ENCODE results near the gene VSIR.

Gene VSIR

DNA sequence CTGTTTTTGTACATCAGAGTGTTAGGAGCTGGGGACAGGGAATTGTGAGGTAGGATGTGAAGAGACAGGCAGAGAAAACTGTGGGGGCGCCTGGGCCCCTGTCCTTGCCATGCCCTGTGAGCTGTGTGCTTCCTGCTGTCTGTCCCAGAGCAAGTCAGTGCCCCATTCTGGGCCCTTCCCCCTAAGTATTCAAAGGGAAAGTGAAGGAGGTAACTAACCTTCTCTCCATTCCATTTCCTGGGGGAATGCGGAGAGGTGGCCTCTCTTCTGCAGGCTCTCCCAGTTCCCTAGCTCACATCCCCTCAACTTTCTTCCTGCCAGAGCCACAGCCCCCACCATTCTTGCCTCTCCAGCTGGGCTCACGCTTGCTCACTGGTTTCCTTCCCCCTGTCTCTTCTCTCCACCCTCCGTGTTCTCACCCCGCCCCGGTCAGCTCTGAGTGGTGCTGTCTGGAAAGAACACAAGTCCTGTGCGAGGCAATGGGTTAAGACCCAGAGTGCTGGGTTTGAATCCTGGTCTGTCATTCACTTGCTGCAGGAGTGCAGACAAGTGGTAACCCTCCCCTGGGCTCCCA, 9.7 kb upstream of the VSIR start:
- no peak overlapping the region for H3K4me2 ChIP-seq (ENCODE audit: low read depth, low read length, poor library complexity, severe bottlenecking)

DNA sequence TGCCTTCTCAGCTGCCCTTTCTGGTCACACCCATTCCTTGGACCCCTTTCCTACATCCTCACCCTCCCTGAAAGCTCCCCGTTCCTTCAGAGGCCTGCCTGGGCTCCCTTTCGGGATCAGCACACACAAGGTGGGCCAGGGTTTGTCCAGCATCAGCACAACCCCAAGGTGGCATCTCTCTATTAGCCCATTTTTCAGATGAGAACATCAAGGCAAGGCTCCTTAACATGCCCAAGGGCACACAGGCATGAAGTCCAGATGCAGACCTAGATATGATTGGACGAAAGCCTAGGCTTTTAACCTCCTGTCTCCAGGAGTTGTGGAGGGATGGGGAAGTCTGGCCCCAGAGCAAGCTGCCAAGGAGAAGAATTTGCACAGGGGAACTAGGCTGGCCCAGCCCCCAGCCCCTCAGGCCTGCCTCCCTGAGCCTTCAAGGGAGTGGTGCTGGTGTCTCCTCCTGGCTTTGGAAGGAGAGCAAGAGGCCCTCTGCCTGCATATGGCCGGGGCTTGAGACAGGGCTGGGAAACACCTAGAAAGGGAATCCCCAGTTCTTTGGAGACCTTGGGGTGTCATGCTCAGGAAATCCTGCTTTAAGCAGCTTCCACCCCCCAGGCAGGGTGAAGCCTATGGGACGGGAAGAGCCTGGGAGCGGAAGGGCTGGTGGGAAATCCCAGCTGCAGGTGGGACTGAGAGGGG, 9.0 kb upstream of the VSIR start:
- H3K9me2 ChIP-seq (replicated peaks; ENCODE audit: insufficient read depth, low read length), result no peaks in the 10 kb centered on the region
- no peak for TF ChIP-seq EZH2phosphoT487 (conservative IDR thresholded peaks at IDR 0.05; ENCODE audit: low read length)
- TF ChIP-seq, protein P1, sequence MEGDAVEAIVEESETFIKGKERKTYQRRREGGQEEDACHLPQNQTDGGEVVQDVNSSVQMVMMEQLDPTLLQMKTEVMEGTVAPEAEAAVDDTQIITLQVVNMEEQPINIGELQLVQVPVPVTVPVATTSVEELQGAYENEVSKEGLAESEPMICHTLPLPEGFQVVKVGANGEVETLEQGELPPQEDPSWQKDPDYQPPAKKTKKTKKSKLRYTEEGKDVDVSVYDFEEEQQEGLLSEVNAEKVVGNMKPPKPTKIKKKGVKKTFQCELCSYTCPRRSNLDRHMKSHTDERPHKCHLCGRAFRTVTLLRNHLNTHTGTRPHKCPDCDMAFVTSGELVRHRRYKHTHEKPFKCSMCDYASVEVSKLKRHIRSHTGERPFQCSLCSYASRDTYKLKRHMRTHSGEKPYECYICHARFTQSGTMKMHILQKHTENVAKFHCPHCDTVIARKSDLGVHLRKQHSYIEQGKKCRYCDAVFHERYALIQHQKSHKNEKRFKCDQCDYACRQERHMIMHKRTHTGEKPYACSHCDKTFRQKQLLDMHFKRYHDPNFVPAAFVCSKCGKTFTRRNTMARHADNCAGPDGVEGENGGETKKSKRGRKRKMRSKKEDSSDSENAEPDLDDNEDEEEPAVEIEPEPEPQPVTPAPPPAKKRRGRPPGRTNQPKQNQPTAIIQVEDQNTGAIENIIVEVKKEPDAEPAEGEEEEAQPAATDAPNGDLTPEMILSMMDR (IDR thresholded peaks at IDR 0.05; ENCODE audit: insufficient read depth, low read length, poor library complexity, severe bottlenecking), result no peak
- no peaks in the 10 kb centered on the region for H3K9me3 ChIP-seq (ENCODE audit: insufficient read depth, low read length)
- no peak overlapping the region for H3K9ac ChIP-seq (ENCODE audit: low read length)
- no peak overlapping the region for H3K4me3 ChIP-seq (ENCODE audit: insufficient read depth, low read length, poor library complexity, severe bottlenecking)
- H3K27ac ChIP-seq (ENCODE audit: low read depth, low read length), result no peak overlapping the region
- H3K4me2 ChIP-seq (ENCODE audit: low read depth, low read length, poor library complexity, severe bottlenecking), result no peak overlapping the region
- H3K36me3 ChIP-seq (ENCODE audit: low read length), result no peaks in the 10 kb centered on the region
- no peaks in the 10 kb centered on the region for H4K20me1 ChIP-seq (ENCODE audit: low read depth, low read length)
- H3K79me2 ChIP-seq (ENCODE audit: insufficient read depth, low read length), result no peaks in the 10 kb centered on the region
- H2AFZ ChIP-seq (ENCODE audit: low read depth, low read length, severe bottlenecking), result no peak overlapping the region
- no peaks in the 10 kb centered on the region for H3K27me3 ChIP-seq (ENCODE audit: low read length)
- no peaks in the 10 kb centered on the region for H3F3A ChIP-seq (ENCODE audit: insufficient read depth)

More for the DNA sequence above, 9.7 kb upstream of the VSIR start:
- no peak overlapping the region for H3K9ac ChIP-seq (ENCODE audit: low read length)
- H3F3A ChIP-seq (ENCODE audit: insufficient read depth), result no peaks in the 10 kb centered on the region
- no peak overlapping the region for H2AFZ ChIP-seq (ENCODE audit: low read depth, low read length, severe bottlenecking)
- H3K36me3 ChIP-seq (ENCODE audit: low read length), result no peaks in the 10 kb centered on the region
- no peaks in the 10 kb centered on the region for H3K79me2 ChIP-seq (ENCODE audit: insufficient read depth, low read length)
- H3K27me3 ChIP-seq (ENCODE audit: low read length), result no peaks in the 10 kb centered on the region
- H3K27ac ChIP-seq (ENCODE audit: low read depth, low read length), result no peak overlapping the region
- H3K4me3 ChIP-seq (ENCODE audit: insufficient read depth, low read length, poor library complexity, severe bottlenecking), result no peak overlapping the region
- TF ChIP-seq EZH2phosphoT487 (conservative IDR thresholded peaks at IDR 0.05; ENCODE audit: low read length), result no peak
- TF ChIP-seq, protein P1 (IDR thresholded peaks at IDR 0.05; ENCODE audit: insufficient read depth, low read length, poor library complexity, severe bottlenecking), result no peak
- H3K9me2 ChIP-seq (replicated peaks; ENCODE audit: insufficient read depth, low read length), result no peaks in the 10 kb centered on the region
- no peaks in the 10 kb centered on the region for H3K9me3 ChIP-seq (ENCODE audit: insufficient read depth, low read length)
- H4K20me1 ChIP-seq (ENCODE audit: low read depth, low read length), result no peaks in the 10 kb centered on the region

DNA sequence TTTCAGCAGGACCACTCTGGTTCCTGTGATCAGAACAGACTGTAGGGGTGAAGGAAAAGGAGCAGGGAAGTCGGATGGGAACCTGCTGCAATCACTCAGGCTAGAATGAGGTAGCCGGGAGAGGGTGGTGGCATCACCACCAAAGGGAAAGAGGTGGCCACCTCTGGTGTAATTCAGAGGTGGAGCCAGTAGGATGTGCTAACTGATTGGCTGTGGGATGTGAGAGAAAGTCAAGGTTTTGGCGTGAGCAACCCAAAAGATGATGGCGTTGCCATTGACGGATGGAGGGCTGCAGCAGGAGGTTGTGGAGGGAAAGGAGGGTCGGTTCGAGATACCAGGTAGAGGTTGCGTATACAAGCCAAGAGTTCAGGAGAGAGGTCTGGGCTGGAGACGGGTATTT, 7.4 kb upstream of the VSIR start:
- Histone ChIP-seq H3K4me3 (ENCODE audit: insufficient read depth, low read length, poor library complexity, severe bottlenecking) (no peak overlapping the region), H3K9me3 (ENCODE audit: insufficient read depth, low read length) (no peaks in the 10 kb centered on the region), H2AFZ (ENCODE audit: low read depth, low read length, severe bottlenecking) (no peak overlapping the region), H3K9ac (ENCODE audit: low read length) (no peak overlapping the region), H3K27ac (ENCODE audit: low read depth, low read length) (no peak overlapping the region), H3K4me2 (ENCODE audit: low read depth, low read length, poor library complexity, severe bottlenecking) (no peak overlapping the region), H3K27me3 (ENCODE audit: low read length) (no peaks in the 10 kb centered on the region), H4K20me1 (ENCODE audit: low read depth, low read length) (no peaks in the 10 kb centered on the region), H3K79me2 (ENCODE audit: insufficient read depth, low read length) (no peaks in the 10 kb centered on the region), H3K9me2 (replicated peaks; ENCODE audit: insufficient read depth, low read length) (no peaks in the 10 kb centered on the region), H3F3A (ENCODE audit: insufficient read depth) (no peaks in the 10 kb centered on the region), H3K36me3 (ENCODE audit: low read length) (no peaks in the 10 kb centered on the region)
- no peak for TF ChIP-seq EZH2phosphoT487 (conservative IDR thresholded peaks at IDR 0.05; ENCODE audit: low read length)
- TF ChIP-seq, protein P1 (IDR thresholded peaks at IDR 0.05; ENCODE audit: insufficient read depth, low read length, poor library complexity, severe bottlenecking), result no peak
